Measurements from ENCODE around the gene WDR11. TPM values are rescaled to one million over a fixed set of nuclear protein-coding genes. Genes with fewer than 3 reads are reported as not detected.

The WDR11 gene
- total RNA-seq, 6 experiments from 2014 or later, result 20.1 to 36.7 (median 26.0) TPM

DNA sequence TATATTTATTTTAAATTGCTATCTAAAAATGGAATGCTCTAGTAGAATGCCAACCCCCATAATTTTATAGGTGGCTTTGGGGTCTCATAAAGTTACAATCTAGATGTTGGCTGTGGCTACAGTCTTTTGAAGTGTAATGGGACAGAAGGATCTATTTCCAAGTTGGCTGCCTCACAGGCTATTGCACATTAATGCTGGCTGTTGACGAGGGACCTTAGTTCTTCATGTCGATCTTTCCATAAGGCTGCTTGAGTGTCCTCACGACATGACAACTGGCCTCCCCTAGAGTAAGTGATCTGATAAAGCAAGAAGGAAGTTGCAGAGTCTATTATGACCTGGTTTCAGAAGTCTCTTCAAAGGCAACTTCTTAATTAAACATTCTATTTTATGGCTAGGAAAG lies 36.3 kb downstream of the WDR11 start:
- Histone ChIP-seq H3K27me3 (no peaks in the 10 kb centered on the region), H3K4me3 (no peak overlapping the region), H3K9me3 (no peaks in the 10 kb centered on the region), H3K4me1 (no peaks in the 10 kb centered on the region), H3K36me3 (peaks cover 0 to 50% (median 16%) of the 10 kb centered on the region in 4 donors), H3K27ac (no peak overlapping the region)
- DNase-seq, result no peak
- TF ChIP-seq POLR2A (IDR thresholded peaks at IDR 0.05) (no peak), CTCF (IDR thresholded peaks at IDR 0.05) (no peak)
- intact Hi-C loops (cut with DNase I), result no loop called here
- no peak for ATAC-seq
- 100% methylated on average over 3 of the region's 3 CpGs for WGBS (ENCODE audit: insufficient coverage, low coverage, low lambda C conversion rate, missing lambda C conversion rate)

DNA sequence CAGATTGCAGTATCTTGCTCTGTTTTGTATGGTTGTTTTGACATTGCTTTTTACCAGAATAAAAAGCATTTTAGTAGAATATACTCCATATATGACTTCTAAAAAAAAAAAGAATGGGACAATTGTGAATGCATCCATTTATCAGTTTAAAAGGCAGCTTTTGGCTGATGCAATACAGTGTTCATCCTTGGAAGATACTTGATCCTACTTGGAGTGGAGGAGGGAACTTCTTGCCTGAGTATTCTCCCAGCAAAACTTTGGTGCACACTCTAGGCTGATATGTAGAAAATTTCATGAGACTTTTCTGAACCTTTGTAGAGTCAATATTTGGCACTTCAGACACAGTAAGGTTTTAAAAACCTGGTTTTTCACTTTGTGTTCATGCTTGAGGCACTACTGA lies 40.2 kb downstream of the WDR11 start:
- no peaks in the 10 kb centered on the region for H3K27me3 ChIP-seq
- TF ChIP-seq POLR2A (IDR thresholded peaks at IDR 0.05), result no peak
- TF ChIP-seq CTCF (IDR thresholded peaks at IDR 0.05), result no peak
- ATAC-seq, result no peak
- no peaks in the 10 kb centered on the region for H3K4me1 ChIP-seq
- intact Hi-C loops (cut with DNase I), result no loop called here
- H3K36me3 ChIP-seq, result peaks cover 0 to 38% (median 13%) of the 10 kb centered on the region in 4 donors
- H3K9me3 ChIP-seq, result no peaks in the 10 kb centered on the region
- DNase-seq, result no peak
- no peak overlapping the region for H3K4me3 ChIP-seq
- H3K27ac ChIP-seq, result no peak overlapping the region

- no peak overlapping the region for H3K4me3 ChIP-seq
- TF ChIP-seq CTCF (IDR thresholded peaks at IDR 0.05), result no peak
- no peak for TF ChIP-seq POLR2A (IDR thresholded peaks at IDR 0.05)
- no peak for ATAC-seq
- peaks cover 0 to 21% (median 10%) of the 10 kb centered on the region in 4 donors for H3K36me3 ChIP-seq
- no peak overlapping the region for H3K27ac ChIP-seq
- 82% methylated on average over 1 of the region's 1 CpG for WGBS (ENCODE audit: insufficient coverage, low coverage, low lambda C conversion rate, missing lambda C conversion rate)
- H3K9me3 ChIP-seq, result no peaks in the 10 kb centered on the region
- DNase-seq, result no peak
- intact Hi-C loops (cut with DNase I), result no loop called here
- no peaks in the 10 kb centered on the region for H3K27me3 ChIP-seq
- no peaks in the 10 kb centered on the region for H3K4me1 ChIP-seq
Observed at GRCh38 chr10:120894556-120894955, 43.4 kb downstream of the WDR11 start.

GRCh38 chr10:120897343-120897742 lies 46.2 kb downstream of the WDR11 start:
- DNase-seq (no peak), ATAC-seq (peak in 1 of 4 donors; percentile 57)
- 41% methylated on average over 2 of the region's 2 CpGs for WGBS (ENCODE audit: insufficient coverage, low coverage, low lambda C conversion rate, missing lambda C conversion rate)
- Histone ChIP-seq H3K4me3 (no peak overlapping the region), H3K36me3 (peaks cover 0 to 19% (median 9%) of the 10 kb centered on the region in 4 donors), H3K27ac (no peak overlapping the region), H3K27me3 (no peaks in the 10 kb centered on the region), H3K9me3 (no peaks in the 10 kb centered on the region), H3K4me1 (no peaks in the 10 kb centered on the region)
- TF ChIP-seq POLR2A (IDR thresholded peaks at IDR 0.05) (no peak), CTCF (IDR thresholded peaks at IDR 0.05) (no peak)
- intact Hi-C loops (cut with DNase I), result no loop called here

DNA sequence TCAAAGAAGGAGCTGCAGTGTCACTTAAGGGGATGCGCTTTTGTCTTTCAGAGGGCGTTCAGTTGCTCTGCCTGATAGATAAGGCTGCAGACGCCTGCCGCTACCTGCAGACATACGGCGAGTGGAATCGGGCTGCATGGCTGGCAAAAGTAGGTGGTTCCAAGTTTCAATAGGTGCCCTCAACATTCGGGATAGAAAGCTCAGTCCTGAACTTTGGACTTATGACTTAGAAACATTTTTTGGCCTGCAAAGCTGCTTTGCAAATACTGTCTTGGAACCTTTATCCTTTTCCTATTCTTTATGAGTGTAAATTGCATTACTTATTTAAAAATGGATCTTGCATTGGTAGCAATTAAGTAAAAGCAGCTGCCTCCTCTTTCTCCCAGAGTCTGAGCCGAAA lies 54.1 kb downstream of the WDR11 start:
- Histone ChIP-seq H3K9me3 (no peaks in the 10 kb centered on the region), H3K36me3 (peaks cover 0 to 79% (median 44%) of the 10 kb centered on the region in 4 donors), H3K4me1 (no peaks in the 10 kb centered on the region), H3K27me3 (no peaks in the 10 kb centered on the region), H3K4me3 (no peak overlapping the region), H3K27ac (no peak overlapping the region)
- no peak for DNase-seq
- TF ChIP-seq POLR2A (IDR thresholded peaks at IDR 0.05) (no peak), CTCF (IDR thresholded peaks at IDR 0.05) (no peak)
- ATAC-seq, result peak in 3 of 4 donors; percentile 28 to 53 (median 30)
- 87% methylated on average over 7 of the region's 9 CpGs for WGBS (ENCODE audit: insufficient coverage, low coverage, low lambda C conversion rate, missing lambda C conversion rate)
- intact Hi-C loops (cut with DNase I), result no loop called here

All from right lobe of liver (tissue), 6 donors.